Gastrocnemius medialis (tissue), 4 donors: ENCODE results near the gene CATSPERB. TPM values are rescaled to one million over a fixed set of nuclear protein-coding genes. Genes with fewer than 3 reads are reported as not detected.

Experiments used
- ATAC-seq, 2 donors: fragments of 150-250 bp; one replicate each; pipeline ENCODE4 v1.9.1; 2016
- DNase-seq, 2 donors: peaks; one replicate each; pipeline ENCODE4 v3.0.0-alpha.2; 2019
- H3K27ac ChIP-seq, 4 donors: fragments of 200-600 bp; sonication (generic); 1 replicate in 1 of 4; 2 replicates in 3 of 4; pipeline ENCODE4 v1.5.1; 2016 to 2018; ENCODE audit warnings: mild to moderate bottlenecking in 2 of 4, moderate library complexity in 1 of 4
- H3K27me3 ChIP-seq, 3 donors: fragments of 200-600 bp; sonication (generic) in 2 of 3; 1 replicate in 1 of 3; 2 replicates in 2 of 3; pipeline versions ENCODE4 v1.5.1 to v1.6.0; 2016 to 2019; ENCODE audit warnings: mild to moderate bottlenecking in 1 of 3, moderate library complexity in 1 of 3
- H3K36me3 ChIP-seq, 2 donors: fragments of 200-600 bp; sonication (generic) in 1 of 2; one replicate each; pipeline ENCODE4 v1.5.1; 2017 to 2018
- H3K4me1 ChIP-seq, 2 donors: fragments of 200-600 bp; sonication (generic) in 1 of 2; one replicate each; pipeline ENCODE4 v1.5.1; 2016 to 2017; ENCODE audit warnings: mild to moderate bottlenecking in 2 of 2
- H3K4me3 ChIP-seq, 4 donors: fragments of 200-600 bp; sonication (generic) in 3 of 4; 1 replicate in 1 of 4; 2 replicates in 3 of 4; pipeline ENCODE4 v1.5.1; 2016 to 2019; ENCODE audit warnings: mild to moderate bottlenecking in 2 of 4
- H3K9me3 ChIP-seq, 3 donors: fragments of 200-600 bp; sonication (generic) in 2 of 3; 1 replicate in 1 of 3; 2 replicates in 2 of 3; pipeline ENCODE4 v1.5.1; 2016 to 2019
- POLR2A ChIP-seq, 2 donors: fragments of 450-650 bp; IDR thresholded peaks; one replicate each; pipeline ENCODE4 v1.6.1; 2017; ENCODE audit warnings: antibody characterized with exemption in 2 of 2, mild to moderate bottlenecking in 2 of 2, moderate library complexity in 2 of 2
- in situ Hi-C, 4 donors: fragments of 200-750 bp; cut with MboI; loops; one replicate each; pipeline versions ENCODE4 v1.15.0 to v1.8.0; 2017; ENCODE audit warnings: low sequenced_read_pairs in 4 of 4
- intact Hi-C: fragments of 100-400 bp; cut with DNase I; formaldehyde crosslinking; loops from one replicate; pipeline ENCODE4 v1.15.1; 2023; ENCODE audit warnings: low total_unique reads
- total RNA-seq, 4 donors: library from RNA; depleted of rRNA; stranded (reverse); fragments of >200 nt; gene quantifications; one replicate each; pipeline versions ENCODE4 v1.1.0 to v1.2.3, GENCODE V29; 2016
- TF ChIP-seq, protein P1 (sequence below), 5 experiments: fragments of 450-650 bp in 3 of 5; fragments of 200-600 bp in 2 of 5; sonication (generic) in 2 of 5; IDR thresholded peaks in 4 of 5; conservative IDR thresholded peaks in 1 of 5; 1 replicate in 4 of 5; 2 replicates in 1 of 5; pipeline ENCODE4 v1.5.1; 2016 to 2019; ENCODE audit warnings: antibody characterized with exemption in 5 of 5, mild to moderate bottlenecking in 3 of 5, moderate library complexity in 3 of 5

The CATSPERB gene, protein sequence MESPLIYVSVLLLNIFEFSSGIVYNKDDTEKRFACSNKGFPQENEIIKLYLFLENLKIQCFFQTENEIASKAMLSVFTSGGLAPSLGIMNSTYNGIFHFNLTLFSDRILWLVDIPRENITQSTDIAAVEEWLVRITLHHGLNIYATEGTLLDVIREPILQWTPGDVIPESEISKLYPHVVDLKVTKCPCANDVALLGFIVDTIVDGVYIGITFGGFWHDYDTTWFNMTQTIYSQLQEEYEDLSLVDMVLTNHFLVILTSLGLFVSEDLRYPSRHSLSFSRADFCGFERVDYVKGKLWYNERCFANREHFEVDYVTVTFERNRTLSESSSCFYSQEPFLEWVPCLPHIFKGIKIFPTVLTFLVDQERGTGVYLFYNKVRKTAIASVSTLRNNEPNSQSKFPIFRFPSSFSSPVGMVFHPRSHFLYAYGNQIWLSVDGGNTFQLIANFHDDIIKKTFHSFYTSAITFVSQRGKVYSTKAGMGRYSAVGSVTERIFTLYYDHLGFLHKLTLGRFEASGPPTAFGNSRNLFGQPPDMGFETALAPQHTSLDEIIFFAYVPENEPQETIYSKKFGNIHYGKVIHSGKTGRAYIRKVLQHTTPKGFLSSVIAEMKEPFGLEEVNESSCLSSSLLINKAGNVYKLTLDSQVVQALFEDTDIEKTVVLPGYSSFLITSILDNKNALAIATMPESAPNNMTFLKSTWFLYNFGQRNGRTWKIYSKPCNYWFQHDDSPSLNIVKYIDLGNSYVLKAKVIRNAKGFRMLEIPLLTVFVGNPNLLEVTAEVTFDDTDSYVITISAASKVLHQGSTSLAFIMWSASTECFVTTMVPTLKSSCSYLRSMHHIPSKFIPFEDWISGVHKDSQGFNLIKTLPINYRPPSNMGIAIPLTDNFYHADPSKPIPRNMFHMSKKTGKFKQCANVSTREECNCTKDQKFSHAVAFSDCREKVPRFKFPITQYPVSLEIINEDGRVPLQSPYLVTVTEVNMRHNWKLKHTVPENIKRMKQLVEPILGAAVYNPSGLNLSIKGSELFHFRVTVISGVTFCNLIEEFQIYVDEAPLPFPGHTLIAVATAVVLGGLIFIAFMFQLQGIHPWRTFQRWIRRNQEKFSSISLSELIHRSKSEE
- total RNA-seq: under 1 TPM in 2 of 4 donors, not detected in 2; 0.20 to 0.24 TPM

DNA sequence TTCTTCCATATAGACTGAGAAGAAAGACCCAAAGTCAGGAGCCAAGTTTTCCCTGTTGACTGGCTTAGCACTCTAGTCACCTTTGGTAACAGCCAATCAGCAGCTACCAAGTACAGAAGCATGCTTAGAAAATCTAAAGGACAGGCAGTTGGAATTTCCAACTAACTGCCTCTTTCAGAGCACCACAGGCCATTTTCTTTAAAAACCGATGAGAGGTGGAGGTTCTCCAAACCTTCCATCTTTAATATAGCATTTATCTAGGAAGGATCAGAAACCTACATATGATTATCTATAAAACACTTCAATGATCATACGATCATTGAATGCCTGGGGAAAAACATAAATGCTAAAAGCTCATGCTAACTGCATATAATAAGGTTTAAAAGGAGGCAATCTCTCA is at the start of gene CATSPERB:
CATSPERB (minus strand) TSS at position 101 of the 400 bp plus-strand sequence. CDS start 2,607 bp downstream, outside the sequence.
- TF ChIP-seq, protein P1, sequence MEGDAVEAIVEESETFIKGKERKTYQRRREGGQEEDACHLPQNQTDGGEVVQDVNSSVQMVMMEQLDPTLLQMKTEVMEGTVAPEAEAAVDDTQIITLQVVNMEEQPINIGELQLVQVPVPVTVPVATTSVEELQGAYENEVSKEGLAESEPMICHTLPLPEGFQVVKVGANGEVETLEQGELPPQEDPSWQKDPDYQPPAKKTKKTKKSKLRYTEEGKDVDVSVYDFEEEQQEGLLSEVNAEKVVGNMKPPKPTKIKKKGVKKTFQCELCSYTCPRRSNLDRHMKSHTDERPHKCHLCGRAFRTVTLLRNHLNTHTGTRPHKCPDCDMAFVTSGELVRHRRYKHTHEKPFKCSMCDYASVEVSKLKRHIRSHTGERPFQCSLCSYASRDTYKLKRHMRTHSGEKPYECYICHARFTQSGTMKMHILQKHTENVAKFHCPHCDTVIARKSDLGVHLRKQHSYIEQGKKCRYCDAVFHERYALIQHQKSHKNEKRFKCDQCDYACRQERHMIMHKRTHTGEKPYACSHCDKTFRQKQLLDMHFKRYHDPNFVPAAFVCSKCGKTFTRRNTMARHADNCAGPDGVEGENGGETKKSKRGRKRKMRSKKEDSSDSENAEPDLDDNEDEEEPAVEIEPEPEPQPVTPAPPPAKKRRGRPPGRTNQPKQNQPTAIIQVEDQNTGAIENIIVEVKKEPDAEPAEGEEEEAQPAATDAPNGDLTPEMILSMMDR (IDR thresholded peaks at IDR 0.05 in 4 of 5, conservative IDR thresholded peaks at IDR 0.05 in 1 of 5): no peak
- no peak for TF ChIP-seq POLR2A (IDR thresholded peaks at IDR 0.05)
- in situ Hi-C loops: no loop called here
- Histone ChIP-seq H3K36me3 (no peaks in the 10 kb centered on the region), H3K4me3 (no peak within 1 kb of the TSS), H3K9me3 (no peaks in the 10 kb centered on the region), H3K27ac (no peak within 1 kb of the TSS), H3K27me3 (no peaks in the 10 kb centered on the region), H3K4me1 (no peaks in the 10 kb centered on the region)
- intact Hi-C loops: no loop called here
- DNase-seq (no peak), ATAC-seq (no peak)

DNA sequence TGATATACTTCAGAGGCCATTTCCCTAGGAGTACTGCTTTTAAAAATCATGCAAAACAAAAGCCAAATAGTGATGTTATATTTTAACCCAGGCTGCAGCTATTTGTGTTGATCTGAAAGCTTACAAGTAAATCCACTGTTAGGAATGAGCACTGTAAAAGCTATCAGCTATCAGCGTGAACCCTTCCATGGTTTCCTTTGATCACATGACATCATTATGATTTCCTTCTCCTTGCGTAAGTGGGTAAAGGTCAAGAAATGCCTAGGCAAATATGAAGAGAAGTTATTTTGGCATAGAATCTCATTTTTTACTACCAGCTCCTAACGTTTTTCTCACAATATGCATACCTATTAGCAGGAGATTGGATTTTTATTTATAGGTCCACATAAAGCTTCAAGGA is 48.6 kb upstream of the CATSPERB start:
- H3K27me3 ChIP-seq: no peaks in the 10 kb centered on the region
- no peak overlapping the region for H3K4me3 ChIP-seq
- in situ Hi-C loops: no loop called here
- TF ChIP-seq, protein P1 (IDR thresholded peaks at IDR 0.05 in 4 of 5, conservative IDR thresholded peaks at IDR 0.05 in 1 of 5): no peak
- no peak for TF ChIP-seq POLR2A (IDR thresholded peaks at IDR 0.05)
- H3K27ac ChIP-seq: no peak overlapping the region
- ATAC-seq (no peak), DNase-seq (no peak)
- H3K9me3 ChIP-seq: no peaks in the 10 kb centered on the region
- H3K36me3 ChIP-seq: no peaks in the 10 kb centered on the region
- intact Hi-C loops: loop anchor here (10.0 kb wide), 1 partner anchor 94 kb away; no protein-coding TSS in a partner anchor
- no peaks in the 10 kb centered on the region for H3K4me1 ChIP-seq

DNA sequence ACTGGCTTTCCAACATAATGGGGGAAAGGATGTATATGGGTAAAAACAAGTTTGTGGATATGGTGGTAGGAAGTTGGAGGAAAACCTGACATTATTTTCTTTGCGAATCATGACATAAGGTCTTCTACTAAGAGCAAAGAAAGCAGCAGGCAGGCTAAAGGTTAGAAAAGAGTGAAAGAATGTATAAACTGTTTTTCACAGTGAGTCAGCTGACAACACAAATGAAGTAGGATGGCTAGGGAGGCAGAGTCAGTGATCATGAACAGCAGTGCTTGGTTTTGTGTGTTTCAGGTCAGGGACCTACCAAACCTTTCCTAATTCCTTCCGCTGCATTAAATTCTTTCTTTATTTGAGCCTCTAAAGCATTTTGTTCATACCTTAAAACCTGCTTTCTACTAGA is 46.3 kb upstream of the CATSPERB start:
- TF ChIP-seq, protein P1 (IDR thresholded peaks at IDR 0.05 in 4 of 5, conservative IDR thresholded peaks at IDR 0.05 in 1 of 5): no peak
- TF ChIP-seq POLR2A (IDR thresholded peaks at IDR 0.05): no peak
- in situ Hi-C loops (no loop called here), intact Hi-C loops (no loop called here)
- DNase-seq (no peak), ATAC-seq (no peak)
- Histone ChIP-seq H3K4me1 (no peaks in the 10 kb centered on the region), H3K4me3 (no peak overlapping the region), H3K36me3 (no peaks in the 10 kb centered on the region), H3K27me3 (no peaks in the 10 kb centered on the region), H3K27ac (no peak overlapping the region), H3K9me3 (no peaks in the 10 kb centered on the region)

DNA sequence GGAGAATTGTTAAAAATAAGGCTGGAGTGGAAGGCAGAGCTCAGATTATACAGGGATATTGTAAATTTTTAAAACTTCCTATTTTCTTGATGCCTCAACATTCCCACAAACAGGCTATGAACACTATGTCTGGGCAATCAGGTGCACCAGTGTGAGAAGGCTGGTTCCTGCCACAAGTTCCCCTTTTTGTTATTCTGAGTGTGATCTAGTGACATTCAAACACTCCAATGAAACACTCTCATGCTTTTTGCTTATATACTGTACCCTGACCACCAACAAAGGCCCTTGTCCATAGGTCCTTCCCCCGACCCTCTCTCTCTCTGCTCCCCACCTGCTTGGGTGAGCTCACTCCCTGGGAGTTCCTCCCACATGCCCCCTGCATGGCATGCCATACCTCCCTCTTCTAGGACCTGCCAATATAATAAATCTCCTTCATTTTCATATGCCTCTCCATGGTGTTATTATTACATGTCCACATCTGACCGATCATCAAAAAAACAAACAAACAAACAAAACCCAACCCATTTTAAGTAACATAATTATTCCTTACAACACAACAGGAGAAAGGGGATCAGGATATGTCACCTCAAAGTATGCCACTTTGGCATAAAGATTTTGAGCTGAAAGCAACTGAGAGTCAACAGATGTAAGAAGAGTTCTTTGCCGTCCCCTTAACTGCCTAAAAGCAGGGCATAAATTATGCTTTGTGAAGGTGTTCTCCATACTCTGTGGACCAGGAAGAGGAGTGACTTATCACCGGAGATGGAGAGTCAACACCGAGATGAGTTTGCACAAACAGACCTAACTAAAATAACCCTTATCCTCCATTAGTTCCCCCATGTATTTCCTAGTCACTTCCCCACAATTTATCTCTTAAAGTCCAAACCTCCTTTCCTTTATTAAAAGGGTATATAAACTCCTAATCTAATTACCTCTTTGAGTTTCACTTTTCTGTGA is 42.5 kb upstream of the CATSPERB start:
- H3K27me3 ChIP-seq: no peaks in the 10 kb centered on the region
- in situ Hi-C loops: no loop called here
- DNase-seq: no peak
- no peak for ATAC-seq
- no peak overlapping the region for H3K27ac ChIP-seq
- no peaks in the 10 kb centered on the region for H3K9me3 ChIP-seq
- no peaks in the 10 kb centered on the region for H3K36me3 ChIP-seq
- intact Hi-C loops: no loop called here
- H3K4me3 ChIP-seq: no peak overlapping the region
- H3K4me1 ChIP-seq: no peaks in the 10 kb centered on the region
- TF ChIP-seq, protein P1 (IDR thresholded peaks at IDR 0.05 in 4 of 5, conservative IDR thresholded peaks at IDR 0.05 in 1 of 5): no peak
- no peak for TF ChIP-seq POLR2A (IDR thresholded peaks at IDR 0.05)
